Endothelial cell of hepatic sinusoid (primary cell): ENCODE data around the gene CROCC2.

Experiments
- in situ Hi-C: cut with HindIII; loops from 2 replicates; pipeline ENCODE4 v1.10.0; 2017; ENCODE audit warnings: low sequenced_read_pairs

Gene CROCC2

GRCh38 chr2:240994171-240994896 lies 88.2 kb downstream of the CROCC2 start:
- in situ Hi-C loops = loop anchor here (10.0 kb wide), 1 partner anchor 90 kb away; no protein-coding TSS in a partner anchor

GRCh38 chr2:240995041-240996021 lies 89.2 kb downstream of the CROCC2 start:
- in situ Hi-C loops = loop anchor here (10.0 kb wide), 1 partner anchor 89 kb away; no protein-coding TSS in a partner anchor

- in situ Hi-C loops = loop anchor here (10.0 kb wide), 1 partner anchor 89 kb away; no protein-coding TSS in a partner anchor
These were observed 90.2 kb downstream of the CROCC2 start for GRCh38 chr2:240996161-240996833.

- in situ Hi-C loops = loop anchor here (10.0 kb wide), 1 partner anchor 88 kb away; no protein-coding TSS in a partner anchor
These were observed 90.7 kb downstream of the CROCC2 start for GRCh38 chr2:240996834-240997140.

- in situ Hi-C loops = loop anchor here (10.0 kb wide), 1 partner anchor 88 kb away; no protein-coding TSS in a partner anchor
These were observed 91.2 kb downstream of the CROCC2 start for GRCh38 chr2:240997141-240997855.

- in situ Hi-C loops = loop anchor here (10.0 kb wide), 1 partner anchor 87 kb away; no protein-coding TSS in a partner anchor
These were observed 91.9 kb downstream of the CROCC2 start, which contains the start of gene SNED1 for GRCh38 chr2:240997856-240998705. Gene SNED1 (plus strand): TSS chr2:240998618. CDS start chr2:240998838, 220 bp downstream.

GRCh38 chr2:240998706-240998994 lies 92.5 kb downstream of the CROCC2 start:
- in situ Hi-C loops = loop anchor here (10.0 kb wide), 1 partner anchor 86 kb away; no protein-coding TSS in a partner anchor

- in situ Hi-C loops = loop anchor here (10.0 kb wide), 1 partner anchor 86 kb away; no protein-coding TSS in a partner anchor
These were observed 93.1 kb downstream of the CROCC2 start for GRCh38 chr2:240998995-240999791.

GRCh38 chr2:240999873-241000541 lies 93.9 kb downstream of the CROCC2 start:
- in situ Hi-C loops = loop anchor here (10.0 kb wide), 1 partner anchor 85 kb away; no protein-coding TSS in a partner anchor

GRCh38 chr2:241000831-241001321 lies 94.7 kb downstream of the CROCC2 start:
- in situ Hi-C loops = no loop called here

- in situ Hi-C loops = no loop called here
These were observed 95.5 kb downstream of the CROCC2 start for GRCh38 chr2:241001413-241002274.

GRCh38 chr2:241002275-241003046 lies 96.3 kb downstream of the CROCC2 start:
- in situ Hi-C loops = no loop called here

- in situ Hi-C loops = no loop called here
These were observed 96.9 kb downstream of the CROCC2 start for GRCh38 chr2:241003047-241003360.

GRCh38 chr2:241003369-241003768 lies 97.2 kb downstream of the CROCC2 start:
- in situ Hi-C loops = no loop called here

GRCh38 chr2:241003830-241004564 lies 97.9 kb downstream of the CROCC2 start:
- in situ Hi-C loops = no loop called here

- in situ Hi-C loops = no loop called here
These were observed 99.4 kb downstream of the CROCC2 start for GRCh38 chr2:241005569-241005968.
